Mesenchymal stem cell (in vitro differentiated cells and primary cell): ENCODE measurements around the gene PLXNA2.

ENCODE experiments used
- DNase-seq: peaks from one replicate; pipeline ENCODE4 v3.0.0-alpha.2; 2013
- H2AFZ ChIP-seq: one replicate; pipeline ENCODE4 v1.6.1; 2013; ENCODE audit warnings: low read depth, mild to moderate bottlenecking, control low read depth, inconsistent platforms, low read length, moderate library complexity
- H2AK5ac ChIP-seq: 2 replicates; pipeline ENCODE4 v1.6.1; 2013; ENCODE audit warnings: low read length, moderate library complexity, mild to moderate bottlenecking, inconsistent platforms; ENCODE audit not compliant: severe bottlenecking
- H2BK120ac ChIP-seq: one replicate; pipeline ENCODE4 v1.6.1; 2013; ENCODE audit warnings: low read depth, mild to moderate bottlenecking, inconsistent platforms, low read length, moderate library complexity
- H2BK12ac ChIP-seq, 2 experiments: one replicate each; pipeline ENCODE4 v1.6.1; 2013; ENCODE audit warnings: inconsistent platforms in 2 of 2, low read length in 2 of 2, mild to moderate bottlenecking in 2 of 2, moderate library complexity in 2 of 2, control low read depth in 1 of 2
- H2BK15ac ChIP-seq: one replicate; pipeline ENCODE4 v1.6.1; 2013; ENCODE audit warnings: mild to moderate bottlenecking, low read depth, inconsistent platforms; ENCODE audit not compliant: poor library complexity, severe bottlenecking
- H2BK5ac ChIP-seq: 2 replicates; pipeline ENCODE4 v1.6.1; 2013; ENCODE audit warnings: low read depth, mild to moderate bottlenecking, low read length, control low read depth, inconsistent platforms; ENCODE audit not compliant: poor library complexity, severe bottlenecking
- H3K14ac ChIP-seq, 2 experiments: one replicate each; pipeline ENCODE4 v1.6.1; 2013; ENCODE audit warnings: inconsistent platforms in 2 of 2, low read length in 2 of 2, control low read depth in 1 of 2, mild to moderate bottlenecking in 1 of 2, moderate library complexity in 1 of 2
- H3K18ac ChIP-seq, 2 experiments: one replicate each; pipeline ENCODE4 v1.6.1; 2013; ENCODE audit warnings: inconsistent platforms in 2 of 2, low read length in 2 of 2, control low read depth in 1 of 2, low read depth in 1 of 2, mild to moderate bottlenecking in 1 of 2
- H3K23ac ChIP-seq, 2 experiments: one replicate each; pipeline ENCODE4 v1.6.1; 2013; ENCODE audit warnings: inconsistent platforms in 2 of 2, low read length in 2 of 2, mild to moderate bottlenecking in 2 of 2, moderate library complexity in 2 of 2, control low read depth in 1 of 2
- H3K27ac ChIP-seq: 2 replicates; pipeline ENCODE4 v1.5.1; 2013; ENCODE audit warnings: mild to moderate bottlenecking, moderate library complexity, low read length, control low read depth, inconsistent platforms; ENCODE audit not compliant: poor library complexity, severe bottlenecking
- H3K27me3 ChIP-seq, 2 experiments: 2 replicates each; pipeline versions ENCODE4 v1.6.1 to v1.7.0; 2013; ENCODE audit warnings: low read length in 2 of 2, mild to moderate bottlenecking in 2 of 2, moderate library complexity in 2 of 2, control low read depth in 1 of 2, inconsistent platforms in 1 of 2; ENCODE audit not compliant: control insufficient read depth in 1 of 2, insufficient read depth in 1 of 2
- H3K36me3 ChIP-seq, 2 experiments: 2 replicates each; pipeline versions ENCODE4 v1.6.1 to v1.7.0; 2013; ENCODE audit warnings: low read length in 2 of 2, control low read depth in 1 of 2, inconsistent platforms in 1 of 2, low read depth in 1 of 2, mild to moderate bottlenecking in 1 of 2; ENCODE audit not compliant: insufficient read depth in 2 of 2, control insufficient read depth in 1 of 2
- H3K4ac ChIP-seq, 2 experiments: one replicate each; pipeline ENCODE4 v1.6.1; 2013; ENCODE audit warnings: inconsistent platforms in 2 of 2, low read length in 2 of 2, mild to moderate bottlenecking in 2 of 2, moderate library complexity in 2 of 2, control low read depth in 1 of 2, low read depth in 1 of 2
- H3K4me1 ChIP-seq: 2 replicates; pipeline ENCODE4 v1.6.1; 2013; ENCODE audit warnings: low read depth, low read length, control low read depth; ENCODE audit not compliant: control insufficient read depth, insufficient read depth
- H3K4me2 ChIP-seq: 2 replicates; pipeline ENCODE4 v1.6.1; 2013; ENCODE audit warnings: low read length, mild to moderate bottlenecking, inconsistent platforms; ENCODE audit not compliant: poor library complexity, severe bottlenecking
- H3K4me3 ChIP-seq, 2 experiments: 2 replicates each; pipeline versions ENCODE4 v1.5.1 to v1.7.0; 2013; ENCODE audit warnings: low read length in 2 of 2, mild to moderate bottlenecking in 2 of 2, control low read depth in 1 of 2, low read depth in 1 of 2; ENCODE audit not compliant: insufficient read depth in 1 of 2
- H3K79me1 ChIP-seq: replicated peaks from 2 replicates; pipeline ENCODE4 v1.6.1; 2013; ENCODE audit warnings: mild to moderate bottlenecking, control low read depth, low read length, inconsistent platforms; ENCODE audit not compliant: poor library complexity, severe bottlenecking
- H3K9ac ChIP-seq: 2 replicates; pipeline ENCODE4 v1.7.0; 2013; ENCODE audit warnings: mild to moderate bottlenecking, low read length, moderate library complexity
- H3K9me3 ChIP-seq: 2 replicates; pipeline ENCODE4 v1.7.0; 2013; ENCODE audit warnings: mild to moderate bottlenecking, low read length; ENCODE audit not compliant: control insufficient read depth
- H4K8ac ChIP-seq: one replicate; pipeline ENCODE4 v1.6.1; 2013; ENCODE audit warnings: inconsistent platforms, mild to moderate bottlenecking, low read length, moderate library complexity
- H4K91ac ChIP-seq: one replicate; pipeline ENCODE4 v1.6.1; 2013; ENCODE audit warnings: mild to moderate bottlenecking, low read length, inconsistent platforms
- WGBS: methylation state at CpG from one replicate; pipeline ENCODE4 v1.1.7; 2013; ENCODE audit warnings: mixed read lengths; 5-methylcytosine and 5-hydroxymethylcytosine counted together

The PLXNA2 gene

DNA sequence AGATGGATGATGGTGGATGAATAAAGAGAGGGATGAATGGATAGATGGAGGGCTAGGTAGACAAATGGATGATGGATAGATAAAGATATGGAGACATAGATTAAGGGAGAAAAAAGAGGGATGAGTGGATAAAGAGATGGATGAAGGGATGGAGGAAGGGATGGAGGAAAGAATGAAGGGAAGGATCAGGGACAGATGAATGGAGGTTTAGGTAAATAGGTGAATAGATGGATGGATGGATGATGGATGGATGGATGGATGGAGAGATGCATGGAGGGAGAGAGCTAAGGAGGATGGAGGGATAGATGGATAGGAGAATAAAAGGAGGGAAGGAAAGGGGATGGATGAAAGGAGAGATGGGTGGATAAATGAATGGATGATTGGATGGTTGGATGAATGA is 28.8 kb downstream of the PLXNA2 start:
- Histone ChIP-seq H2AK5ac (peak overlapping the region; percentile 63), H3K27ac (no peak overlapping the region), H3K4me3 (no peak overlapping the region), H2AFZ (no peak overlapping the region), H2BK120ac (no peak overlapping the region), H3K4ac (no peak overlapping the region), H3K27me3 (no peaks in the 10 kb centered on the region), H3K79me1 (no peaks in the 10 kb centered on the region), H3K18ac (peak overlapping the region in 1 of 2 experiments; percentile 82), H3K4me1 (peaks cover 21% of the 10 kb centered on the region), H4K8ac (no peak overlapping the region), H2BK15ac (no peak overlapping the region), H3K14ac (no peak overlapping the region), H4K91ac (peak overlapping the region; percentile 72), H3K9me3 (no peaks in the 10 kb centered on the region), H2BK12ac (peak overlapping the region in 1 of 2 experiments; percentile 87), H2BK5ac (no peak overlapping the region), H3K23ac (no peak overlapping the region), H3K4me2 (no peak overlapping the region), H3K9ac (no peak overlapping the region), H3K36me3 (peaks cover 0 to 12% of the 10 kb centered on the region in 2 experiments)
- no peak for DNase-seq

DNA sequence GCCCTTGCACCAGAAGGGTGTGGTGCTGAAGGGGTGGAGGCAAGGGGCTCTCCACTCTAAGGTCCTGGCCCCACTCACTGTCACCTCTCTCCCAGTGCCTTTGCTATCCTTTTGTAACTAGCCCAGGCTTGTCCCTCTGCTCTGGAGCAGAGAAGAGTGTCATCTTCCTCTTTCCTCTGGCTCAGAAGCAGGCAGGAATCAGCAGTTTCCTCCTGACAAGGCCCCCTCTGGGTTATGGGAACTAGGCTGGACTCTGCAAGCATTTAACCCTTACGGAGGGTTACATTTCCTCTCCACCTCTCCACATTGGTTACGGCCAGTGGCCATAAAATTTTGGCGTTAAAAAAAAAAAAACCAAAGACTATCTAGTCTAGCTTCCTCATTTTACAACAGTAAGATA is 30.4 kb downstream of the PLXNA2 start:
- Histone ChIP-seq H3K14ac (peak overlapping the region in 1 of 2 experiments; percentile 41), H3K9ac (no peak overlapping the region), H3K4me1 (peaks cover 18% of the 10 kb centered on the region), H2BK120ac (peak overlapping the region; percentile 88), H3K4me3 (no peak overlapping the region), H3K27me3 (no peaks in the 10 kb centered on the region), H2BK5ac (no peak overlapping the region), H4K91ac (peak overlapping the region; percentile 65), H3K4me2 (no peak overlapping the region), H3K9me3 (no peaks in the 10 kb centered on the region), H2BK12ac (peak overlapping the region; percentile 90 to 91), H3K27ac (peak overlapping the region; percentile 12), H2BK15ac (peak overlapping the region; percentile 39), H3K18ac (peak overlapping the region; percentile 92), H2AFZ (peak overlapping the region; percentile 21), H3K4ac (peak overlapping the region; percentile 19 to 76), H3K79me1 (no peaks in the 10 kb centered on the region), H3K36me3 (peaks cover 0 to 12% of the 10 kb centered on the region in 2 experiments), H2AK5ac (peak overlapping the region; percentile 23), H4K8ac (peak overlapping the region; percentile 8), H3K23ac (no peak overlapping the region)
- DNase-seq: no peak
- WGBS: 16% methylated on average over 3 of the region's 3 CpGs

DNA sequence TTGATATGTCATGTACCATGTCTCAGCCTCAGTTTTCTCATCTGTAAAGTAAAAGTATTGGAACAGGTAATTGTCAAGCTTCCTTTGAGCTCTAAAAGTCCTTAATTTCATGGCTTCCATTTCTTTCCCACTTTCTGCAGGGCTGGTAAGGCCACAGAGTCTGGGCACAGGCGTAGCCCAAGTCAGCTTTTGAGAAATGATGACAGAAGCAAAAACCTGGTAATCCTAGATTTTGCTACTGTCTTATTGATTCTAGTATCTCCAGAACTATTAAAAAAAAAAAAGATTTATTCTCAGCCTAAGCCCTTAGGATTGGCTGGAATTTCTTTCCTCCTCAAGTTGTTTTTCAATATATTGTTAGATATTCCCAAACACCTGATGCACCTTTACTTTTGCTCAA is 31.3 kb downstream of the PLXNA2 start:
- peak overlapping the region in 1 of 2 experiments; percentile 19 for H3K14ac ChIP-seq
- peaks cover 15% of the 10 kb centered on the region for H3K4me1 ChIP-seq
- peak overlapping the region in 1 of 2 experiments; percentile 31 for H3K18ac ChIP-seq
- H2BK120ac ChIP-seq: no peak overlapping the region
- no peaks in the 10 kb centered on the region for H3K27me3 ChIP-seq
- no peak overlapping the region for H2BK15ac ChIP-seq
- H2BK5ac ChIP-seq: no peak overlapping the region
- H4K91ac ChIP-seq: no peak overlapping the region
- DNase-seq: no peak
- no peak overlapping the region for H3K23ac ChIP-seq
- H3K36me3 ChIP-seq: peaks cover 0 to 12% of the 10 kb centered on the region in 2 experiments
- H3K27ac ChIP-seq: no peak overlapping the region
- H3K9ac ChIP-seq: no peak overlapping the region
- no peak overlapping the region for H4K8ac ChIP-seq
- H3K4me3 ChIP-seq: no peak overlapping the region
- peak overlapping the region in 1 of 2 experiments; percentile 53 for H3K4ac ChIP-seq
- no peak overlapping the region for H2AK5ac ChIP-seq
- H2BK12ac ChIP-seq: peak overlapping the region; percentile 1 to 23
- no peaks in the 10 kb centered on the region for H3K9me3 ChIP-seq
- no peaks in the 10 kb centered on the region for H3K79me1 ChIP-seq
- no peak overlapping the region for H3K4me2 ChIP-seq
- H2AFZ ChIP-seq: no peak overlapping the region
- whole genome bisulfite sequencing: no CpG with 5 or more reads among the region's 1 CpG

DNA sequence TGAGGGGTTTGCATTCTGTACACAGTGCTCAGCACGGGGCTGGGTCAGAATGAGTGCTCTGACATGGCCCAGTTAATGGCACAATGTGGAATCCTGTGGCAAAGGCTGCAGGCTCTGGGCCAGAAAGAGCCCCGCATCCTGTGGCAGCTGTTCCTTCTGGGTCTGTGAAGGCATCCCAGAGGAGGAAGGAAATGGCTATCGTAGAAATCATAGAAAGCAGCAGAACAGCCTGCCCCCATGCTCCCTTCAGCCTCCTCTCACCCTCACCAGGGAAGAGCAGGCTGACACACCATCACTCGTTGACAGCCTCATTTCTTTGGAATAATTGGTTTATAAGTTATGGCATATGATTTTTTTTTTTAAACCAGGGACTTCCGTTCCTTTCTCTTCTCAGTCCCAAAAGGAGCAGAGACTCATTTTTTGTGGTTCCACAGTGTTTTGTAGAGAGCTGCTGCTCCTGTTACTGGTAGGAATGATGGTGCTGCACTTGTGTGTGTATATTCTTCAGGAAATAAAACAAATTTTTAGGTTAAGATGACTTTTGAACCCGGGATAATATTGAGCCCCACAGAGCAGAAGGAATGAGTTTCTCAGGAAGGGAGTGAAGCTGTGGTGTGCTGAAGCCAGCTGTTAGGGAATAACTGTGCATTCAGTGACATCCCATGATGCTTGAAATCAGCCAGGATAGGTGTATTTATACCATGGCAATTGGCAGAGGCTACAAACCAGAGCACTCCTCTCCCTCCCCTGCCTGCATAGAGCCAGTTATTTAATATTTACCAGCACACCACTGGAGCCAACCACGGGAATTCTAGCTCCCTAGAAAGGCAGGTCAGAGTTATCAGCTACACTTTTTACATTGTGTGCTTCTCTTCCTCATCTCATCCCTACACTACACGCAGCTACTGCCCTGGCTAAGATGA is 32.0 kb downstream of the PLXNA2 start:
- Histone ChIP-seq H3K4me3 (no peak overlapping the region), H3K79me1 (no peaks in the 10 kb centered on the region), H3K27ac (no peak overlapping the region), H3K4me2 (no peak overlapping the region), H2AFZ (peak overlapping the region; percentile 29), H3K23ac (no peak overlapping the region), H3K36me3 (peaks cover 0 to 8% of the 10 kb centered on the region in 2 experiments), H3K27me3 (no peaks in the 10 kb centered on the region), H3K4ac (peak overlapping the region in 1 of 2 experiments; percentile 53), H2BK5ac (no peak overlapping the region), H4K91ac (no peak overlapping the region), H3K9ac (no peak overlapping the region), H2AK5ac (peak overlapping the region; percentile 61), H3K9me3 (no peaks in the 10 kb centered on the region), H3K4me1 (peaks cover 21% of the 10 kb centered on the region), H3K14ac (peak overlapping the region in 1 of 2 experiments; percentile 35), H2BK120ac (no peak overlapping the region), H3K18ac (peak overlapping the region; percentile 69 to 77), H4K8ac (peak overlapping the region; percentile 93), H2BK15ac (no peak overlapping the region), H2BK12ac (peak overlapping the region; percentile 1 to 45)
- 60% methylated on average over 5 of the region's 8 CpGs for WGBS
- DNase-seq: no peak
